ELR (cell line): ENCODE results near the gene CD68.

Source experiments
- DNase-seq: peaks from one replicate; pipeline ENCODE4 v3.0.0-alpha.2; 2015; ENCODE audit warnings: low read depth

The CD68 gene

GRCh38 chr17:7559320-7560171 is 19.9 kb upstream of the CD68 start:
- DNase-seq: no peak

- DNase-seq: peak; percentile 76
These were observed 19.0 kb upstream of the CD68 start for GRCh38 chr17:7560172-7561027.

- DNase-seq: peak; percentile 91
These were observed 18.3 kb upstream of the CD68 start for GRCh38 chr17:7561028-7561575.

- peak; percentile 93 for DNase-seq
These were observed 17.7 kb upstream of the CD68 start, which contains the start of gene SENP3 for GRCh38 chr17:7561589-7562207. Gene SENP3 (plus strand): TSS chr17:7561919. CDS start chr17:7563077, 1,158 bp downstream.

GRCh38 chr17:7562208-7562605 is 17.2 kb upstream of the CD68 start:
- DNase-seq: no peak

- no peak for DNase-seq
These were observed 16.1 kb upstream of the CD68 start for GRCh38 chr17:7563115-7563869.

- DNase-seq: no peak
These were observed 9.9 kb upstream of the CD68 start for GRCh38 chr17:7569571-7569970.

GRCh38 chr17:7570351-7570750 is 9.1 kb upstream of the CD68 start:
- DNase-seq: no peak

GRCh38 chr17:7572338-7572587 is 7.2 kb upstream of the CD68 start:
- no peak for DNase-seq

- peak; percentile 100 for DNase-seq
These were observed 6.7 kb upstream of the CD68 start for GRCh38 chr17:7572588-7573323.

- peak; percentile 93 for DNase-seq
These were observed 5.9 kb upstream of the CD68 start for GRCh38 chr17:7573324-7574080.

- peak; percentile 39 for DNase-seq
These were observed 5.1 kb upstream of the CD68 start for GRCh38 chr17:7574176-7574953.

- no peak for DNase-seq
These were observed 4.0 kb upstream of the CD68 start for GRCh38 chr17:7575481-7575883.

- DNase-seq: no peak
These were observed 3.5 kb upstream of the CD68 start for GRCh38 chr17:7575959-7576358.

- DNase-seq: no peak
These were observed 3.0 kb upstream of the CD68 start for GRCh38 chr17:7576432-7576937.

GRCh38 chr17:7577327-7578199 is 1.9 kb upstream of the CD68 start:
- DNase-seq: no peak

- DNase-seq: no peak
These were observed 581 bp downstream of the CD68 start for GRCh38 chr17:7579834-7580603.
